Measurements from ENCODE around the gene TBC1D14.

The TBC1D14 gene

GRCh38 chr4:7001271-7001670 is 91.6 kb downstream of the TBC1D14 start:
- no peak for DNase-seq (ENCODE audit: low read depth)

DNA sequence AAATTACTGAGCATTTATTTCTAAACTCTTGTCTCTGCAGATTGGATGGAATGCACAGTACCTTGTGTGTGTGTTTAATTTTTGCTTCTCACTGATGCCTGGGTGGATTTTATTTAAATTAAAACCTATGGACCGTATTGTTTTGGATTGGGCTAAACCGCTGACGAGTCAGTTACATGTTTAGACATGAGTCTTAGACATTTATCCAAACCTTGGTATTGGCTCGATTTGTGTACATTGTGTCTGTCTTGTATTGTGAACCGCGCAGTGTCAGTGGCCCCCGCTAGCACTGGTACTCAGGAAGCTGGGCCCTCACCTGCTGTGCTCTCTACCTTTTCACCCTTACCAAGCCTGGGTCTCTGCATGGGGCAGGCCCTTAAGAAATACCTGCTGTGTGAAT is 92.7 kb downstream of the TBC1D14 start:
- DNase-seq (ENCODE audit: low read depth) = no peak

DNA sequence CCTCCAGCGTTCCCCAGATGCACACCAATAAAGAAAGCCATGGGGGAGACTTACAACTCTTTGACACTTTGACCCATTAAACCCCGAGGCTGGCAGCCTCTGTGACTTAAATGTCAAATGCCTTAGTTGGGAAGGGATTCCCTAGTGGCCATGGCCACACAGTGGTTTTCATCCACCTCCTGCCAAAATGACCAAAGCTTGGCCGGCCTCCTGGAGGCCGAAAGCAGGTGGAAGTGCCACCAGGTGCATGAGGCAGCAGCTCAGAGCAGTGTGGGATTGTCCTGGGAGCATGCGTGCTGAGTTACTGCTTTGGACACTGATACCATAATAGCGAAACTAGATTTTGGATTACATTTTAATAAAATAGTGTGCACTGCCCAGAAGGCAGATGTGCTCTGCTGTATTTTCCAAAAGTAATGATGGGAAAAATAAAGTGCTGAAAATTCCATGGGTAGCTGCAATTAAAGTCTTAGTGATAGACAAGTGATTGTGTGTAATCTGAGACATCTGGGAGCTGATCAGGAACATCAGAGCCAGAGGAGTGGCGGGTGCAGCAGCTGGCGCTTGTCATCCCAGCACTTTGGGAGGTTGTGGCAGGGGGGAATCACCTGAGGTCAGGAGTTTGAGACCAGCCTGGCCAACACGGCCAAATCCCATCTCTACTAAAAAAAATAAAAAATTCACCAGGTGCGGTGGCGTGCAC is 93.7 kb downstream of the TBC1D14 start:
- no peak for DNase-seq (ENCODE audit: low read depth)

GRCh38 chr4:7003879-7004240 is 94.2 kb downstream of the TBC1D14 start:
- no peak for DNase-seq (ENCODE audit: low read depth)

DNA sequence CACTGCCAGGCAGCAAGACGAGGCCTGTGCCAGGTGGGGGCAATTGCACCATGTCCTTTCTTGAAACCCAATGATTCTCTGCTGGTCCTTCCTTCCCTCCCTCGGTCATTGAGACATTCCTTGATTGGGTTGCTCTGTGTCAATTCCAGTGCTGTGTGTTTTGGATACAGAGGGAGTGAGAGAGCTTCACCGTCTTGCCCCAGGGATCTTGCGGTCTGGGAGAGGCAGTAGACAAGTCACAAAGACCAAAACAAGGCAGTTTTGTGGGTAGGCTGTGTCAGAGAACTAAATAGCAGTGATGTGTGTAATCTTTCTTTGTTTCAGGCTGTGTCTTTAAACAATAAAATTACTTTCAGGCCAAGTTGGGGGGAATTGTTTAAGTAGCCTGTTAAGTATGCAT is 94.7 kb downstream of the TBC1D14 start:
- DNase-seq (ENCODE audit: low read depth) = no peak

GRCh38 chr4:7005571-7005970 is 95.9 kb downstream of the TBC1D14 start:
- DNase-seq (ENCODE audit: low read depth) = no peak

DNA sequence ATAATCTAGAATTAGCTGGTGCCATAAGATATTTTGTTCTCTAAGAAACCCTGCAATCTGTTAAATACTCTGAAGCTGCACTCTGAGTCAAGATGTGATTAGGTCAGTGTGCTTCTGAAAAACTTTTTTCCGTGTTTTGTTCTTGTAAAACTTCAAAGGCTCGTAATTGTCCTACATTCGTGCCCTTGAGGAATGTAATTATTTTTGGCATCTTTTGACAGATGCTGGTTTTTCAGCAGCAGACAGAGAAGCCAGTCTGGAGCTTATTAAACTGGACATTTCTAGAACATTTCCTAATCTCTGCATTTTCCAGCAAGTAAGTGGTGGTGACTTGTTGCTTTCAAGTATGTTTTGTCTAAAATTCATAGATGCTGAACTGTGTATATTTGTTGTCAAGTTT is 96.8 kb downstream of the TBC1D14 start:
- peak; percentile 51 for DNase-seq (ENCODE audit: low read depth)

DNA sequence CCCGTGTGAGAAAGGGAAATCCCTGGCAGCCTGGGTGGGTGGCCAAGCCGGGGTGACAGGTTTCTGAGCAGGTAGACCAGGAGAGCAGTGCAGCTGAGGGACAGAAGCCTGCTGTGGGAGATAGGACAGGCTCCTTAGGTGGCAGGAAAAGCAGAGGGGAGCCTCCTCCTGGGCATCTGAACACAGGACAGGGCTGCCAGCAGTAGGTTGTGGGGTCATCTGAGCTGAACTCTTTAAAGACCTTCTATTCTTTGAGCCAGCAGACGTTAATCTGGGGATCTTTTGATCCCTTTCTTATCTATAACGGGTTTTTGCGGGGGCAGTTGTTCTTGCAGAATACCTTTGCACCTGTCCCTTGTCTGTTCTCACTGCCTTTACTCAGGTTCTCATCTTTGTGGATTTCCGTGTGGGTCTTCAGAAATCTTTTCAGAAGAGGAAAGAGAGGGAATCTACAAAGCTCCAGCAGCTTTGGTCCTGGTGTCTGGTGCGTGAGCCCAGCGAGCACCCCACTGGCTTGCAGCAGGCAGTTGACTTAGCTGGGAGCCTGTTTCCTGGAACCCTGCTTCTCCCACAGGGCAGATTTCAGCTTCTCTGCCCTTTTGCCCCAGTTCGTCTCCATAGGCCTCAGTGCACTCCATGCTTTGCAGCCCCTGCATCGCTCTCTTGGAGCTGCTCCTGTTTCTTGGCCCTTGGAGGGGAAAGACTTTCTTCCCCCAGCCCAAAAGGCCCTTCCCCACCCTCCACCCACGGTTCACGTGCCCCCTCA is 97.7 kb downstream of the TBC1D14 start:
- no peak for DNase-seq (ENCODE audit: low read depth)

- DNase-seq (ENCODE audit: low read depth) = no peak
Measured at GRCh38 chr4:7007944-7008343, 98.3 kb downstream of the TBC1D14 start.

- no peak for DNase-seq (ENCODE audit: low read depth)
Measured at GRCh38 chr4:7009564-7009963, 99.9 kb downstream of the TBC1D14 start.

- DNase-seq (ENCODE audit: low read depth) = no peak
Measured at GRCh38 chr4:7013175-7013574, 103.5 kb downstream of the TBC1D14 start.

- no peak for DNase-seq (ENCODE audit: low read depth)
Measured at GRCh38 chr4:7014815-7015214, 105.2 kb downstream of the TBC1D14 start.

DNA sequence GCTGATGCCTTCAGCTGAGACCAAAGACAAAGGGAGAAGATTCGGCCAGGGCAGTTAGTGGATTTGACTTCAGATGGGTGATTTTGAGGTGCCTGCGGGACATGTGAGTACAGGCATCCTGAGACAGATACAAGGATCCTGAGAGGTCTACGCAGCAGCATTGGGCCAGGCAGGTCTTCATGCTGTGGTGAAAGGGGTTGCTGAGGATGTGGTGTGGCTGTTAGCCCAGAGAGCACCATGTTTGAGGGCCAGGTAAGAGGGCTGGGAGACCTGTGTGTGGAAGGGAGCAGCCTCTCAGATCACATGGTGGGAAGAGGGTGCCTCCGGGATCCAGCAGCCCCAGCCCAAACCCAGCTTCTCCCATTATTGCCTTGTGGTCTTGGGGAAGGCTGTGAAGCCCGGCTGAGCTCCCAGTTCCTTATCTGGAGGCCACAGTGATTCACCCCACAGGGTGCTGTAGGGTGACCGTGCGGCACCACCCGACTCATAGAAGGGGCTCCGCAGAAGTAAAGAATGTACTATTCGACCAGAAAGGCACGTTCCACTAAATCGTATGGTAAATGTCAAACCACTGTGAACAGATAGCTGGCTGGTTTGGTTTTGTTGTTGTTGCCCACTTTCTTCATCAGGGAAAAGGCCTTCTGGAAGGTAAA is 105.9 kb downstream of the TBC1D14 start:
- DNase-seq (ENCODE audit: low read depth) = peak; percentile 75

DNA sequence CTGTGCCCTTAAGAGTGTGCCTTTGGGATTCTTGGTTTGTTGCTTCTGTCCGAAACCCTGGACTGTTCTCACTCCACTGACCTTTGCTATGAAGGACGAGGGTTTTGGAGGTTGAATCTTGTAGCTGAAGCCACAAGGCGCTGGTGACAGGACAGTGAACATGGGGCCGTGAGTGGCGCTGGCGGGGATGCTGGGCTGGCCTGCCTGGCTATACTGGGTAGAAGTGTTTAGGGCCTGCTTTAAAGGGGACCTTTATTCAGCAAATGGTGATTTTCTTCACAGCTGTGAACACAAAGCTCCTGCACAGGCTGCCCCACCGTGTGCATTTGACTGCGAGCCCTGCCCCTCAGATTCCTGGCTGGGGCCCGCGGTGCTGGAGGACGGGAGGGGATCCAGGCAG is 106.5 kb downstream of the TBC1D14 start:
- no peak for DNase-seq (ENCODE audit: low read depth)

GRCh38 chr4:7016512-7016911 is 106.9 kb downstream of the TBC1D14 start:
- no peak for DNase-seq (ENCODE audit: low read depth)

- no peak for DNase-seq (ENCODE audit: low read depth)
Measured at GRCh38 chr4:7017446-7018048, 107.9 kb downstream of the TBC1D14 start.

GRCh38 chr4:7018281-7018680 is 108.7 kb downstream of the TBC1D14 start:
- DNase-seq (ENCODE audit: low read depth) = no peak

- no peak for DNase-seq (ENCODE audit: low read depth)
Measured at GRCh38 chr4:7019367-7019766, 109.7 kb downstream of the TBC1D14 start.

DNA sequence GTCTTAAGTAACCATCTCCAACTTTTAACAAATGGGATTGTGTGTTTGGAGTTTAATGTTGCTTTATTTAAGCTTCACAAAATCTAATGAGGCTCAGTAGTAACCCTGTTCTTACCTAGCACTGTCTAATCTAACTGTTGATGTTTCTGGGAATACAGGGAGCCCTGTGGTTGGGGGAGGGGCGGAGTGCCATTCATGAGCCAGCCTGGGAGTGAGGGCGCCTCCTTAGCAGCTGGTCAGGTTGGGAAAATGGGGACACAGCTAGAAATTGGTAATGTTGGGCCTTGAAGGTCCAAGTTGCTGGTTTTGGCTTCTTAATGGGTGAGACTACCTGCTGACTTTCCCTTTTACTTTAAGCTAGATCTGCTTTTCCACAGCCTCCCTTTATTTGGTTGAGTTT is 110.7 kb downstream of the TBC1D14 start:
- no peak for DNase-seq (ENCODE audit: low read depth)

- DNase-seq (ENCODE audit: low read depth) = no peak
Measured at GRCh38 chr4:7020856-7021255, 111.2 kb downstream of the TBC1D14 start.

DNA sequence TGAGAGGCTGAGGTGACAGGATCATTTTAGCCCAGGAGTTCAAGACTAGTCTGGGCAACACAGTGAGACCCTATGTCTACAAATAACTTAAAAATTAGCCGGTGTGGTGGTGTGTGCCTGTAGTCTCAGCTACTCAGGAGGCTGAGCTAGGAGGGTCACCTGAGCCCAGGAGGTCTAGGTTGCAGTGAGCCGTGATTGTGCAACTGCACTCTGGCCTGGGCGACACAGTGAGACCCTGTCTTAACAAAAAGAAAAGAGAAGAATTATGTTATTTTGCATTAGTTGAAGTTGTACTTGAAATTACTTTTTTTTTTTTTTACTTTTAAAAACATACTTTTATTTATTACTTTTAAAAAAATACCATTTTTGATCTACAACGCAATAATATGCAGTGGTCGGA is 111.7 kb downstream of the TBC1D14 start:
- no peak for DNase-seq (ENCODE audit: low read depth)

GRCh38 chr4:7021930-7022664 is 112.5 kb downstream of the TBC1D14 start:
- DNase-seq (ENCODE audit: low read depth) = peak; percentile 63

Data from amniotic epithelial cell (primary cell).